OCI-LY3 (cell line): Measurements from ENCODE around the gene ARHGEF16.

Experiments
- H2AFZ ChIP-seq: fragments of 200-600, 300-600 bp; shearing (Covaris generic); 2 replicates; pipeline ENCODE4 v1.6.0; 2014; ENCODE audit warnings: antibody characterized with exemption, low read depth, low read length
- H3K27ac ChIP-seq: fragments of 200-600, 300-600 bp; sonication (generic); 2 replicates; pipeline ENCODE4 v1.5.1; 2014; ENCODE audit warnings: mild to moderate bottlenecking, low read length, moderate library complexity, mixed read lengths
- H3K27me3 ChIP-seq: fragments of 200-600, 300-600 bp; sonication (generic); 2 replicates; pipeline ENCODE4 v1.6.1; 2014; ENCODE audit warnings: low read depth, low read length, mixed read lengths
- H3K36me3 ChIP-seq: fragments of 200-600, 300-600 bp; sonication (generic); replicated peaks from 2 replicates; pipeline ENCODE3; 2014; ENCODE audit warnings: low read depth, low read length, mixed read lengths
- H3K4me1 ChIP-seq: fragments of 300-600, 200-600 bp; sonication (generic); 2 replicates; pipeline ENCODE4 v1.6.1; 2014; ENCODE audit warnings: low read length, mixed read lengths
- H3K4me2 ChIP-seq: fragments of 200-600, 300-600 bp; sonication (generic); 2 replicates; pipeline ENCODE4 v1.6.1; 2014; ENCODE audit warnings: low read length, mixed read lengths
- H3K4me3 ChIP-seq: fragments of 300-600, 200-600 bp; sonication (generic); 2 replicates; pipeline ENCODE4 v1.5.1; 2014; ENCODE audit warnings: antibody characterized with exemption, mild to moderate bottlenecking, low read length, moderate library complexity
- H3K79me2 ChIP-seq: fragments of 300-600, 200-600 bp; shearing (Covaris generic); 2 replicates; pipeline ENCODE4 v1.6.1; 2014; ENCODE audit warnings: mild to moderate bottlenecking, low read length, mixed read lengths
- H3K9ac ChIP-seq: fragments of 300-600, 200-600 bp; shearing (Covaris generic); 2 replicates; pipeline ENCODE4 v1.6.0; 2014; ENCODE audit warnings: mild to moderate bottlenecking, low read length, moderate library complexity
- H3K9me3 ChIP-seq: fragments of 200-600, 300-600 bp; shearing (Covaris generic); 2 replicates; pipeline ENCODE4 v1.6.1; 2014; ENCODE audit warnings: low read length, mixed read lengths; ENCODE audit not compliant: insufficient read depth
- H4K20me1 ChIP-seq: fragments of 200-600, 300-600 bp; sonication (generic); 2 replicates; pipeline ENCODE4 v1.6.1; 2016; ENCODE audit warnings: low read length, mixed read lengths; ENCODE audit not compliant: insufficient read depth
- CTCF ChIP-seq: fragments of 200-600, 300-600 bp; sonication (generic); IDR thresholded peaks from 2 replicates; pipeline ENCODE4 v1.5.1; 2014; ENCODE audit warnings: antibody characterized with exemption, low read length, low read depth
- EZH2phosphoT487 ChIP-seq: fragments of 200-600 bp; shearing (Covaris generic); IDR thresholded peaks from 2 replicates; pipeline ENCODE4 v1.6.1; 2018; ENCODE audit warnings: antibody characterized with exemption, mixed run types, low read depth

ARHGEF16 gene

GRCh38 chr1:3469849-3470649 lies 15.6 kb downstream of the ARHGEF16 start:
- no peaks in the 10 kb centered on the region for H3K79me2 ChIP-seq
- H3K9me3 ChIP-seq, result no peaks in the 10 kb centered on the region
- no peaks in the 10 kb centered on the region for H4K20me1 ChIP-seq
- H3K27me3 ChIP-seq, result no peaks in the 10 kb centered on the region
- H3K4me3 ChIP-seq, result no peak overlapping the region
- TF ChIP-seq CTCF (no peak), EZH2phosphoT487 (no peak)
- no peak overlapping the region for H3K9ac ChIP-seq
- no peak overlapping the region for H2AFZ ChIP-seq
- H3K36me3 ChIP-seq, result no peaks in the 10 kb centered on the region
- H3K4me2 ChIP-seq, result no peak overlapping the region
- no peak overlapping the region for H3K27ac ChIP-seq
- H3K4me1 ChIP-seq, result no peaks in the 10 kb centered on the region

GRCh38 chr1:3470650-3471355 lies 16.3 kb downstream of the ARHGEF16 start:
- TF ChIP-seq CTCF (no peak), EZH2phosphoT487 (no peak)
- Histone ChIP-seq H3K9ac (no peak overlapping the region), H3K36me3 (no peaks in the 10 kb centered on the region), H3K27ac (no peak overlapping the region), H2AFZ (no peak overlapping the region), H3K4me2 (no peak overlapping the region), H3K79me2 (no peaks in the 10 kb centered on the region), H3K4me1 (no peaks in the 10 kb centered on the region), H3K27me3 (no peaks in the 10 kb centered on the region), H3K4me3 (no peak overlapping the region), H4K20me1 (no peaks in the 10 kb centered on the region), H3K9me3 (no peaks in the 10 kb centered on the region)

GRCh38 chr1:3471356-3472087 lies 17.1 kb downstream of the ARHGEF16 start:
- Histone ChIP-seq H2AFZ (no peak overlapping the region), H3K27ac (no peak overlapping the region), H3K4me2 (no peak overlapping the region), H3K9me3 (no peaks in the 10 kb centered on the region), H3K9ac (no peak overlapping the region), H3K36me3 (no peaks in the 10 kb centered on the region), H3K27me3 (no peaks in the 10 kb centered on the region), H3K79me2 (no peaks in the 10 kb centered on the region), H3K4me3 (no peak overlapping the region), H3K4me1 (no peaks in the 10 kb centered on the region), H4K20me1 (no peaks in the 10 kb centered on the region)
- no peak for TF ChIP-seq CTCF
- TF ChIP-seq EZH2phosphoT487, result no peak
